Activated CD4-positive, CD25-positive, alpha-beta regulatory T cell (primary cell): ENCODE measurements around the gene DNAJC25.
"Not testable (repeated sequence)": the region's sequence is repeated elsewhere in the genome, so short reads cannot be mapped to it uniquely, and the experiment has no call there.

Source experiments
- DNase-seq, 4 experiments: peaks; one replicate each; lab custom pipeline; 2025; lab: John Stamatoyannopoulos, UW

The DNAJC25 gene

GRCh38 chr9:111631214-111631971 lies at the start of gene DNAJC25:
DNAJC25 (plus strand) TSS chr9:111631334; CDS start chr9:111631408, 74 bp downstream.
- peak; percentile 79 to 95 (median 88) for DNase-seq

GRCh38 chr9:111582888-111583287 lies 48.2 kb upstream of the DNAJC25 start:
- DNase-seq = no peak

GRCh38 chr9:111586378-111586777 lies 44.8 kb upstream of the DNAJC25 start:
- no peak for DNase-seq

GRCh38 chr9:111588846-111589245 lies 42.3 kb upstream of the DNAJC25 start:
- DNase-seq = no peak

GRCh38 chr9:111597852-111598732 lies 33.0 kb upstream of the DNAJC25 start:
- DNase-seq = peak in 1 of 4 experiments; percentile 37

- DNase-seq = no peak
Observed at GRCh38 chr9:111598733-111599091, 32.4 kb upstream of the DNAJC25 start.

- DNase-seq = no peak
Observed at GRCh38 chr9:111599092-111599954, 31.8 kb upstream of the DNAJC25 start, which contains the start of gene PTGR1. PTGR1 (minus strand) TSS chr9:111599647; CDS start chr9:111597422, 2,225 bp downstream.

- no peak for DNase-seq
Observed at GRCh38 chr9:111599955-111600343, 31.2 kb upstream of the DNAJC25 start.

GRCh38 chr9:111601237-111602018 lies 29.7 kb upstream of the DNAJC25 start:
- DNase-seq = no peak

- no peak for DNase-seq
Observed at GRCh38 chr9:111603041-111603440, 28.1 kb upstream of the DNAJC25 start.

GRCh38 chr9:111604054-111604615 lies 27.0 kb upstream of the DNAJC25 start:
- no peak for DNase-seq

GRCh38 chr9:111605041-111605559 lies 26.0 kb upstream of the DNAJC25 start:
- no peak for DNase-seq

- DNase-seq = no peak
Observed at GRCh38 chr9:111610149-111610548, 21.0 kb upstream of the DNAJC25 start.

GRCh38 chr9:111610845-111611244 lies 20.3 kb upstream of the DNAJC25 start:
- DNase-seq = no peak

GRCh38 chr9:111613436-111614040 lies 17.6 kb upstream of the DNAJC25 start:
- DNase-seq = no peak

- no peak for DNase-seq
Observed at GRCh38 chr9:111615928-111616327, 15.2 kb upstream of the DNAJC25 start.

GRCh38 chr9:111617349-111617748 lies 13.8 kb upstream of the DNAJC25 start:
- not testable (repeated sequence) for DNase-seq

- DNase-seq = peak in 1 of 4 experiments; percentile 6
Observed at GRCh38 chr9:111621895-111622480, 9.1 kb upstream of the DNAJC25 start.

GRCh38 chr9:111622626-111623025 lies 8.5 kb upstream of the DNAJC25 start:
- no peak for DNase-seq
